Naive thymus-derived CD4-positive, alpha-beta T cell (primary cell): Measurements from ENCODE around the gene NKX2-2. TPM values are rescaled to one million over a fixed set of nuclear protein-coding genes. Genes with fewer than 3 reads are reported as not detected.
A peak's percentile ranks its signal among the peaks of the same experiment; 100 is the strongest.

Experiments
- ATAC-seq: fragments of 150-1000 bp; cut with Tn5 transposase; 2 replicates; pipeline ENCODE4 v1.10.0; 2021; ENCODE audit warnings: mild to moderate bottlenecking, moderate library complexity
- CTCF ChIA-PET: fragments of 350-600 bp; sonication (Branson Sonifier 250); formaldehyde crosslinking; loops from one replicate; lab custom pipeline; 2021; ENCODE audit warnings: antibody characterized with exemption; lab: Charles Lee
- POLR2A ChIA-PET: fragments of 350-600 bp; sonication (Branson Sonifier 250); formaldehyde crosslinking; loops from one replicate; lab custom pipeline; 2021; ENCODE audit warnings: antibody characterized with exemption, inconsistent platforms; lab: Charles Lee
- DNase-seq, 9 donors: peaks; one replicate each; pipeline versions ENCODE4 v3.0.0 to v3.0.0-alpha.2; 2020 to 2022; ENCODE audit warnings: mixed read lengths in 1 of 9
- H3K27ac ChIP-seq: one replicate; pipeline ENCODE4 v1.7.0; 2013; ENCODE audit warnings: mild to moderate bottlenecking, low read depth, low read length, moderate library complexity
- H3K27me3 ChIP-seq, 2 donors: one replicate each; pipeline ENCODE4 v1.7.0; 2013; ENCODE audit warnings: low read length in 2 of 2, mild to moderate bottlenecking in 2 of 2, moderate library complexity in 2 of 2; ENCODE audit not compliant: control insufficient read depth in 2 of 2, insufficient read depth in 2 of 2
- H3K36me3 ChIP-seq, 3 experiments: 1 replicate in 2 of 3; 2 replicates in 1 of 3; pipeline ENCODE4 v1.7.0; 2013; ENCODE audit warnings: low read length in 3 of 3, mild to moderate bottlenecking in 3 of 3, moderate library complexity in 1 of 3; ENCODE audit not compliant: insufficient read depth in 3 of 3, control insufficient read depth in 2 of 3
- H3K4me1 ChIP-seq, 2 donors: one replicate each; pipeline ENCODE4 v1.7.0; 2013; ENCODE audit warnings: low read length in 2 of 2, mild to moderate bottlenecking in 2 of 2, moderate library complexity in 1 of 2; ENCODE audit not compliant: control insufficient read depth in 2 of 2, insufficient read depth in 2 of 2
- H3K4me3 ChIP-seq: 2 replicates; pipeline ENCODE4 v1.7.0; 2013; ENCODE audit warnings: mild to moderate bottlenecking, low read length
- H3K9me3 ChIP-seq, 3 experiments: 1 replicate in 2 of 3; 2 replicates in 1 of 3; pipeline ENCODE4 v1.7.0; 2013; ENCODE audit warnings: low read length in 3 of 3; ENCODE audit not compliant: control insufficient read depth in 2 of 3
- H3K27ac Mint-ChIP-seq, 9 donors: one replicate each; pipeline ENCODE4 v1.8.0; 2020 to 2022; ENCODE audit warnings: mixed read lengths in 9 of 9, mild to moderate bottlenecking in 8 of 9, moderate library complexity in 5 of 9, inconsistent platforms in 2 of 9
- H3K27me3 Mint-ChIP-seq, 5 donors: one replicate each; pipeline ENCODE4 v1.8.0; 2021 to 2022; ENCODE audit warnings: mixed read lengths in 5 of 5, mild to moderate bottlenecking in 1 of 5
- H3K36me3 Mint-ChIP-seq, 5 donors: one replicate each; pipeline ENCODE4 v1.8.0; 2020 to 2022; ENCODE audit warnings: mixed read lengths in 5 of 5, mild to moderate bottlenecking in 3 of 5, inconsistent platforms in 1 of 5
- H3K4me1 Mint-ChIP-seq, 7 donors: one replicate each; pipeline ENCODE4 v1.8.0; 2020 to 2022; ENCODE audit warnings: mixed read lengths in 7 of 7, mild to moderate bottlenecking in 3 of 7, inconsistent platforms in 1 of 7
- H3K4me3 Mint-ChIP-seq, 10 donors: one replicate each; pipeline ENCODE4 v1.8.0; 2020 to 2022; ENCODE audit warnings: mild to moderate bottlenecking in 10 of 10, mixed read lengths in 10 of 10, moderate library complexity in 6 of 10, inconsistent platforms in 2 of 10
- H3K9me3 Mint-ChIP-seq, 11 donors: one replicate each; pipeline ENCODE4 v1.8.0; 2020 to 2022; ENCODE audit warnings: mixed read lengths in 11 of 11, mild to moderate bottlenecking in 4 of 11, inconsistent platforms in 1 of 11, moderate library complexity in 1 of 11
- intact Hi-C, 2 donors: fragments of 100-400 bp; cut with micrococcal nuclease; formaldehyde crosslinking; loops; one replicate each; pipeline ENCODE4 v1.15.1; 2023
- polyA plus RNA-seq, 2 donors: library from polyadenylated mRNA; unstranded; fragments of 300-500 nt; fragmentation: Illumina TruSeq; gene quantifications; one replicate each; pipeline ENCODE4 v1.2.3, GENCODE V29; 2021
- total RNA-seq, 6 experiments: library from RNA in 5 of 6; stranded (reverse) in 5 of 6; gene quantifications; 1 replicate in 5 of 6; 2 replicates in 1 of 6; pipeline ENCODE4 v1.2.3 and lab custom pipeline; 2021 to 2026

NKX2-2 gene
- total and polyA plus RNA-seq, 7 experiments from 2014 or later = not detected

DNA sequence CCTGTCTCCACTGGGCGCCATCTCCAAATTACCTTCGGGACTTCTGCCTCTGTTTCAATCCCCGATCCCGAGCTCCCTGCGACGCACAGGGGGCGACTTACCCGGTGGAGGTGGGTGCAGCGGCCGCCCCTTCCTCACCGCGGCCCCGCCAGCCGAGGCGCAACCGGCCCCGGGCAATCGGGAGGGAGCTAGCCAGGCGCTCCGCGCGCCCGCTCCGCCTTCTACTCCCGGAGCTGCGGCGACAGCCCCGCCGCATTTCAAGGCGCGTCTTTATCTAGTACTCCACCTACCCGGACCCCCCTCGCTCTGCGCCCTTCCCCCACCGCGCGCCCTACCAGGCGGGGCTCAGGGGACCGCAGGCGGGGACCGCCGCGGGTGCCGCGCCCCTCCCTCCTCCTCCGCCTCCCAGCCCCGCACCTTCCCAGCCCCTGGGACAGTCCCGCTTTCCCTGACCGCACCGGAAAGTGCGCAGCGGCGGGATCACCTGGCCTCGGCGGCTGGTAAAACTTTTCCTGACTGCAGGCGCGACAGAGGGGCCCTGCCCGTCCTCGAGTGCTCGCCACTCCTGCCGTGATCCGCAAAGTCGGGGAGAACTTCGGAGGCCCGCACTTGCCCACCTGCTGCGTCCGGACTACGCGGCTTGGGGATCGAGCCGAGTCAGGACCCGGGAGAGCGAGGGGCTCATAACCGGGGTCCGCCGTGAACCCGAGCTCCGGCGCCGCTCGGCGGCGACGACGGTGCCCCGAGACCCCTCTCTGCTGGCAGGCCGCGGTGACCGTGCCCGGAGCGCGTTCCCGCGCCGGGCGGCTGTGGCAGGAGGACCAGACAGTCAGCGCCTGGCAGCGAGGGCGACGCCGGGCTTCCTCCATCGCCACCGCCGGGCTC, 8.0 kb upstream of the NKX2-2 start:
- ChIA-PET CTCF (no interaction called here), POLR2A (no interaction called here)
- H3K4me3 ChIP-seq = no peak overlapping the region
- intact Hi-C loops = loop anchor here in 1 of 2 donors (2.0 to 5.0 kb wide), 2 partner anchors 15 to 1155 kb away; partner anchors contain the start of gene INSM1
- H3K9me3 Mint-ChIP-seq = peaks cover 0 to 2% (median 0%) of the 10 kb centered on the region in 11 donors
- H3K9me3 ChIP-seq = no peaks in the 10 kb centered on the region
- no peaks in the 10 kb centered on the region for H3K36me3 ChIP-seq
- peaks cover 0 to 19% of the 10 kb centered on the region in 2 donors for H3K4me1 ChIP-seq
- no peak overlapping the region for H3K27ac ChIP-seq
- DNase-seq (no peak), ATAC-seq (no peak)
- H3K27me3 ChIP-seq = peaks cover 0 to 49% of the 10 kb centered on the region in 2 donors
- peaks cover 0 to 3% (median 0%) of the 10 kb centered on the region in 5 donors for H3K36me3 Mint-ChIP-seq
- H3K27ac Mint-ChIP-seq = peak overlapping the region in 1 of 9 donors; percentile 77
- peaks cover 81 to 91% (median 83%) of the 10 kb centered on the region in 5 donors for H3K27me3 Mint-ChIP-seq
- peaks cover 9 to 43% (median 37%) of the 10 kb centered on the region in 7 donors for H3K4me1 Mint-ChIP-seq
- H3K4me3 Mint-ChIP-seq = peak overlapping the region in 6 of 10 donors; percentile 32 to 68 (median 46)

DNA sequence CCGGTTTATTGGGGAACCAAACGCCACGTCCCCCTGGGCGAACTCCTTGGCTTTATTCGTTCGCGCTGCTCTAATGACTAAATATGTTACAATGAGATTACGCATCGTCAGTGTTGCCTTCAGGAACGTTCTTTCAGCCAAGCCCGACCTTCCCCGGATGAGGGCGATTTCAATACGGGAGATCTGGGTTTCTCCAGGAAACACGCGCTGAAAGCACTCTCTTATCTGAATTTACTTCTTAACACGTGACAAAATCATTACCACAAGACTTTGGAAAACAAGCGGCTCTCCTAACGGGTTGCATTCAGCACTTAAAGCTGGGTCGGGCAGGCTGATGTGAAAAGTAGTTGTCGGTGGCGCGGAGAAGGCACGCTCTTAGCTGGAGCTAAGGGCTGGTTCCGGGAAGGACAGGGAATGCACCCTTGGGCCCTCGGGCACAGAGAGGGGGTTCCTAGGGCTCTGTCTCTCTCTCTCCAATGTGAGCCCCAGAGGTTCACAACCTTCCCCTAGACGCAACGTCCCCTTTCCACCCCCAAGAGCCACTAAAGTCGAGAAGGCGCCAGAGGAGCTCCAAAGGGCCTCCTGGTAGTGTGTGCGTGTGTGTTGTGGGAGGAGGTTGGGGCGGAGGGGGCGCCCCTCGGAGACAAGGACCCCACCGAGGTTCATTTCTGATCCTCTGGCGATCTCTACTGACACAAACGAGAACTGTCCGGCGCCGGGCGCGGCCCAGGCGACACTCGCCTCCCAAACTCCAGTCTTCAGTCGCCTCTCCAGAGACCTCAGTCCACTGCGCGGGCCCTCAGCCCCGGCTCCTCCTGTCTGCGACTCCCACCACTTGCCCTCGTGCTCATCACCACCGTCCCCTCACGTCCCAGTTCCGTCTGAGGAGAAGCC, 7.1 kb upstream of the NKX2-2 start:
- Mint-ChIP-seq H3K4me3 (peak overlapping the region in 9 of 10 donors; percentile 35 to 68 (median 51)), H3K36me3 (peaks cover 0 to 3% (median 0%) of the 10 kb centered on the region in 5 donors), H3K9me3 (peaks cover 0 to 2% (median 0%) of the 10 kb centered on the region in 11 donors), H3K27me3 (peaks cover 81 to 91% (median 83%) of the 10 kb centered on the region in 5 donors), H3K27ac (peak overlapping the region in 2 of 9 donors; percentile 43 to 77), H3K4me1 (peaks cover 12 to 50% (median 42%) of the 10 kb centered on the region in 7 donors)
- Histone ChIP-seq H3K36me3 (no peaks in the 10 kb centered on the region), H3K4me3 (no peak overlapping the region), H3K4me1 (peaks cover 0 to 19% of the 10 kb centered on the region in 2 donors), H3K9me3 (no peaks in the 10 kb centered on the region), H3K27ac (no peak overlapping the region), H3K27me3 (peaks cover 0 to 51% of the 10 kb centered on the region in 2 donors)
- CTCF ChIA-PET = no interaction called here
- DNase-seq = no peak
- no peak for ATAC-seq
- intact Hi-C loops = loop anchor here in 1 of 2 donors (2.0 to 5.0 kb wide), 2 partner anchors 14 to 1154 kb away; partner anchors contain the start of gene INSM1
- POLR2A ChIA-PET = no interaction called here

GRCh38 chr20:21519136-21519584, 5.3 kb upstream of the NKX2-2 start:
- no peak for ATAC-seq
- H3K4me1 Mint-ChIP-seq = peaks cover 16 to 62% (median 55%) of the 10 kb centered on the region in 7 donors
- Histone ChIP-seq H3K9me3 (no peaks in the 10 kb centered on the region), H3K4me3 (no peak overlapping the region), H3K27ac (no peak overlapping the region), H3K4me1 (peaks cover 0 to 20% of the 10 kb centered on the region in 2 donors), H3K27me3 (peaks cover 0 to 56% of the 10 kb centered on the region in 2 donors), H3K36me3 (no peaks in the 10 kb centered on the region)
- ChIA-PET POLR2A (no interaction called here), CTCF (interaction anchor here (1.3 to 2.8 kb wide), 3 partner anchors 12 to 51 kb away, joined by 3 to 7 read pairs (median 7); no protein-coding TSS in a partner anchor)
- DNase-seq = no peak
- peak overlapping the region in 1 of 9 donors; percentile 69 for H3K27ac Mint-ChIP-seq
- intact Hi-C loops = no loop called here
- H3K4me3 Mint-ChIP-seq = no peak overlapping the region
- peaks cover 0 to 3% (median 0%) of the 10 kb centered on the region in 5 donors for H3K36me3 Mint-ChIP-seq
- peaks cover 0 to 2% (median 0%) of the 10 kb centered on the region in 11 donors for H3K9me3 Mint-ChIP-seq
- H3K27me3 Mint-ChIP-seq = peaks cover 68 to 89% (median 76%) of the 10 kb centered on the region in 5 donors

DNA sequence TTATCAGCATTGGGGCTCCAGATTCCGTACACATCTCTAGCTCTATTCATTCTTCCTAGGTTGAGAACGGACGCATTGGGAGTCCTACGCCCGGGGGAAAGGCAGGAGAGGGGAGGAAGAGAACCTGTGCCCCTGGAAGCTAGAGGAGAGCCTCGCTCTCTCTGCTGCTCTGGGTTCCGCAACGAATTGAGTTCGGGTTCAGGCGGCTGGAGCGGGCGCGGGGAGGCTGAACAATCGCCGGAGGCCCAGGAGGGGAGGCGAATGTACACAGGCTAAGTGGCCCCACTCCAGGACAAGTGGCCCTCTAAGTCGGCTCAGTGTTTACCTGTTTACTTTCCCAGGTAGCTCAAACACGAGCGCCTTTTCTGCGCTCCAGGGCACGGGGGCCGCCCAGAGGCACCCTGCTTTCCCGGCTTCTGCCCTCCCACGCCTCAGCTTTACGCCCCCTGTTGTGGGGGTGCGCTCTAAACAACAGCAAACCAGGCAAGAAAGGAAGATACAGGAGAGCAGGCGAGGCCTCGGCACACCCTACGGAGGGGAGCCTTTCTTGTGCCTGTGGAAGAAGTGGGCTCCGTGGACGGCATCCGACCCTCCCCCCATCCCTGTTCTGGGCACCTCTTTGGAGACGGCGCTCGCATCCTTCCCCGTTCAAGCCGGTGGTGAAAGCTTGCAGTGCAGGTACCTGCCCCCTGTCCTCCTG, 4.6 kb upstream of the NKX2-2 start:
- no peak for ATAC-seq
- Histone ChIP-seq H3K4me1 (peaks cover 0 to 25% of the 10 kb centered on the region in 2 donors), H3K9me3 (no peaks in the 10 kb centered on the region), H3K4me3 (no peak overlapping the region), H3K27ac (no peak overlapping the region), H3K27me3 (peaks cover 0 to 54% of the 10 kb centered on the region in 2 donors), H3K36me3 (no peaks in the 10 kb centered on the region)
- peaks cover 0 to 3% (median 0%) of the 10 kb centered on the region in 5 donors for H3K36me3 Mint-ChIP-seq
- intact Hi-C loops = no loop called here
- no peak for DNase-seq
- peak overlapping the region in 1 of 9 donors; percentile 77 for H3K27ac Mint-ChIP-seq
- peaks cover 62 to 88% (median 72%) of the 10 kb centered on the region in 5 donors for H3K27me3 Mint-ChIP-seq
- ChIA-PET CTCF (interaction anchor here (1.1 to 2.8 kb wide), 4 partner anchors 11 to 52 kb away, joined by 3 to 7 read pairs (median 5); no protein-coding TSS in a partner anchor), POLR2A (interaction anchor here (1.1 to 1.2 kb wide), 2 partner anchors 37 to 52 kb away, joined by 3 to 4 read pairs; no protein-coding TSS in a partner anchor)
- H3K9me3 Mint-ChIP-seq = peaks cover 0 to 2% (median 0%) of the 10 kb centered on the region in 11 donors
- peak overlapping the region in 6 of 10 donors; percentile 37 to 74 (median 66) for H3K4me3 Mint-ChIP-seq
- H3K4me1 Mint-ChIP-seq = peaks cover 18 to 65% (median 56%) of the 10 kb centered on the region in 7 donors

GRCh38 chr20:21517566-21518277, 3.9 kb upstream of the NKX2-2 start:
- no peak overlapping the region for H3K27ac ChIP-seq
- Mint-ChIP-seq H3K4me1 (peaks cover 13 to 64% (median 54%) of the 10 kb centered on the region in 7 donors), H3K9me3 (peaks cover 0 to 2% (median 0%) of the 10 kb centered on the region in 11 donors), H3K27ac (peak overlapping the region in 2 of 9 donors; percentile 10 to 77), H3K27me3 (peaks cover 60 to 86% (median 69%) of the 10 kb centered on the region in 5 donors), H3K36me3 (peaks cover 0 to 3% (median 0%) of the 10 kb centered on the region in 5 donors), H3K4me3 (peak overlapping the region in 9 of 10 donors; percentile 1 to 74 (median 58))
- ChIA-PET CTCF (interaction anchor here (1.1 to 2.8 kb wide), 4 partner anchors 11 to 53 kb away, joined by 3 to 7 read pairs (median 5); no protein-coding TSS in a partner anchor), POLR2A (interaction anchor here (1.1 to 1.2 kb wide), 2 partner anchors 38 to 53 kb away, joined by 3 to 4 read pairs; no protein-coding TSS in a partner anchor)
- peaks cover 0 to 27% of the 10 kb centered on the region in 2 donors for H3K4me1 ChIP-seq
- no peaks in the 10 kb centered on the region for H3K9me3 ChIP-seq
- ATAC-seq (no peak), DNase-seq (no peak)
- no peak overlapping the region for H3K4me3 ChIP-seq
- H3K36me3 ChIP-seq = no peaks in the 10 kb centered on the region
- intact Hi-C loops = no loop called here
- peaks cover 0 to 47% of the 10 kb centered on the region in 2 donors for H3K27me3 ChIP-seq
